Measurements from ENCODE around the gene PGGHG.
"Not testable (repeated sequence)": the region's sequence is repeated elsewhere in the genome, so short reads cannot be mapped to it uniquely, and the experiment has no call there.

PGGHG gene

GRCh38 chr11:299081-299891 lies 10.4 kb downstream of the PGGHG start, which contains the start of gene IFITM5:
TSS of gene IFITM5 (minus strand) at chr11:299526. CDS start at chr11:299490, 36 bp downstream.
- DNase-seq, result no peak

- DNase-seq, result no peak
Observed at GRCh38 chr11:299951-300735, 11.2 kb downstream of the PGGHG start.

GRCh38 chr11:303363-303762 lies 14.4 kb downstream of the PGGHG start:
- DNase-seq, result no peak

- DNase-seq, result no peak
Observed at GRCh38 chr11:304061-304506, 15.2 kb downstream of the PGGHG start.

GRCh38 chr11:304915-305843 lies 16.3 kb downstream of the PGGHG start:
- peak; percentile 65 for DNase-seq

- no peak for DNase-seq
Observed at GRCh38 chr11:305844-306211, 16.9 kb downstream of the PGGHG start.

GRCh38 chr11:306645-307371 lies 17.9 kb downstream of the PGGHG start:
- no peak for DNase-seq

GRCh38 chr11:307766-308708 lies 19.1 kb downstream of the PGGHG start, which contains the start of gene IFITM2:
TSS of gene IFITM2 (plus strand) at chr11:307816. CDS start at chr11:308193, 377 bp downstream.
- DNase-seq, result peak; percentile 59

- DNase-seq, result not testable (repeated sequence)
Observed at GRCh38 chr11:308740-309665, 20.1 kb downstream of the PGGHG start.

GRCh38 chr11:309979-310572 lies 21.1 kb downstream of the PGGHG start:
- DNase-seq, result not testable (repeated sequence)

GRCh38 chr11:311013-311748 lies 22.3 kb downstream of the PGGHG start:
- DNase-seq, result not testable (repeated sequence)

GRCh38 chr11:312092-312816 lies 23.3 kb downstream of the PGGHG start:
- DNase-seq, result no peak

- no peak for DNase-seq
Observed at GRCh38 chr11:313304-313786, 24.4 kb downstream of the PGGHG start.

GRCh38 chr11:313787-314553 lies 25.0 kb downstream of the PGGHG start, which contains the start of gene IFITM1:
TSS of gene IFITM1 (plus strand) at chr11:314040. CDS start at chr11:314171, 131 bp downstream.
- peak; percentile 88 for DNase-seq

GRCh38 chr11:314554-314875 lies 25.6 kb downstream of the PGGHG start:
- not testable (repeated sequence) for DNase-seq

GRCh38 chr11:315051-315481 lies 26.1 kb downstream of the PGGHG start:
- DNase-seq, result no peak

GRCh38 chr11:315516-315994 lies 26.6 kb downstream of the PGGHG start:
- DNase-seq, result no peak
